Mucosa of descending colon (tissue), 3 donors: ENCODE results near the gene SLIT1. TPM values are rescaled to one million over a fixed set of nuclear protein-coding genes. Genes with fewer than 3 reads are reported as not detected.

ENCODE experiments used
- ATAC-seq: fragments of 200-7000 bp; cut with Tn5 transposase; one replicate; pipeline ENCODE4 v1.9.1; 2020; ENCODE audit warnings: mild to moderate bottlenecking, moderate library complexity
- DNase-seq, 3 donors: peaks; one replicate each; pipeline ENCODE4 v3.0.0-alpha.2; 2020
- H3K36me3 ChIP-seq: fragments of 200-600 bp; one replicate; pipeline ENCODE4 v1.8.0; 2021; ENCODE audit warnings: low read depth, mild to moderate bottlenecking
- H3K4me1 ChIP-seq: fragments of 200-600 bp; one replicate; pipeline ENCODE4 v1.8.0; 2021; ENCODE audit warnings: low read depth, mild to moderate bottlenecking
- H3K4me3 ChIP-seq: fragments of 200-600 bp; one replicate; pipeline ENCODE4 v1.8.0; 2021; ENCODE audit warnings: mild to moderate bottlenecking
- H3K9me3 ChIP-seq: fragments of 200-600 bp; one replicate; pipeline ENCODE4 v1.8.0; 2021; ENCODE audit warnings: mild to moderate bottlenecking
- intact Hi-C, 2 donors: fragments of 100-400 bp; cut with DNase I in 1 of 2; cut with micrococcal nuclease in 1 of 2; formaldehyde crosslinking; loops; one replicate each; pipeline versions ENCODE4 v1.11.0 to v1.11.1; 2022; cut with DNase I, micrococcal nuclease
- total RNA-seq, 3 donors: library from RNA; stranded (reverse); fragmentation: NEBNext Ultra II Directional in 2 of 3; extraction: Animal tissue kit (Norgen Biotek cat#: 25700) in 2 of 3; gene quantifications; one replicate each; pipeline versions ENCODE4 v1.2.1 to v1.2.4, GENCODE V29; 2021 to 2023
- TF ChIP-seq, protein P1 (sequence below): fragments of 200-600 bp; IDR thresholded peaks from one replicate; pipeline ENCODE4 v1.8.0; 2022; ENCODE audit warnings: antibody characterized with exemption, mild to moderate bottlenecking
- donor health status: DM: no; HTN: no; CAD: no; lungs with moderate emphysema.
- donor health status: DM: no; HTN: no; CAD: no.
- donor health status: DM: no; HTN: yes; CAD: no.

SLIT1 gene
- total RNA-seq, 3 donors from 2014 or later, result 0.17 to 1.1 (median 0.24) TPM

DNA sequence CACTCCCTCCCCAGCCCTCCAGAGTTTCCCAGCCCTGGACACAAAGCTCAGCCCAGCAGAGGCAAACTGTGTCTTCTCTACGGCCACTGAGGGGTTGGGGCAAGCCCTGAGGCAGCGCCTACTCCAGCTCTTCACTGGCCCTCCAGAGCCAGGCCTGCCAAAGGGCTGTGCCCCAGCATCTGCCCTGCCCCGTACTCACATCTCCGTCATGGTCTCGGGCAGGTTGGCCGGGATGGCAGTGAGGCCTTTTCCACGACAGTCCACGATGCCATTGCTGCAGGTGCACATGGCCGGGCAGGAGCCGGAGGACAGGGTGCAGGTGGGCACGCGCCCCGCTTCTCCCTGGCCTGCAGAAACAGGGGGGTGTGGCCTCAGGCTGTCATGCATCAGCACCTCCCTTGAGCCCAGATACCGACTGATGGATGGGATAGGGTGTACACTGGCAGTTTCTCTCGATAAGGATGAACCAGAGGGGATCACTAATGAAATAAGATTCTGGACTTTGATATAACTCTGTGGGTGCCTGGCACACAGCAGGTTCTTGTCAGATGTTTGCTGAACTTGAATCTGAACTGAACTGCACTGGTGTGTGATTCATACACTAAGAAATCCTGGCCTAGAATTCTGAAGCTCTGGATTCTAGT is 125.2 kb downstream of the SLIT1 start:
- Histone ChIP-seq H3K4me3 (no peak overlapping the region), H3K36me3 (no peaks in the 10 kb centered on the region), H3K9me3 (no peaks in the 10 kb centered on the region), H3K4me1 (no peaks in the 10 kb centered on the region)
- intact Hi-C loops, result no loop called here
- ATAC-seq (no peak), DNase-seq (no peak)
- TF ChIP-seq, protein P1, sequence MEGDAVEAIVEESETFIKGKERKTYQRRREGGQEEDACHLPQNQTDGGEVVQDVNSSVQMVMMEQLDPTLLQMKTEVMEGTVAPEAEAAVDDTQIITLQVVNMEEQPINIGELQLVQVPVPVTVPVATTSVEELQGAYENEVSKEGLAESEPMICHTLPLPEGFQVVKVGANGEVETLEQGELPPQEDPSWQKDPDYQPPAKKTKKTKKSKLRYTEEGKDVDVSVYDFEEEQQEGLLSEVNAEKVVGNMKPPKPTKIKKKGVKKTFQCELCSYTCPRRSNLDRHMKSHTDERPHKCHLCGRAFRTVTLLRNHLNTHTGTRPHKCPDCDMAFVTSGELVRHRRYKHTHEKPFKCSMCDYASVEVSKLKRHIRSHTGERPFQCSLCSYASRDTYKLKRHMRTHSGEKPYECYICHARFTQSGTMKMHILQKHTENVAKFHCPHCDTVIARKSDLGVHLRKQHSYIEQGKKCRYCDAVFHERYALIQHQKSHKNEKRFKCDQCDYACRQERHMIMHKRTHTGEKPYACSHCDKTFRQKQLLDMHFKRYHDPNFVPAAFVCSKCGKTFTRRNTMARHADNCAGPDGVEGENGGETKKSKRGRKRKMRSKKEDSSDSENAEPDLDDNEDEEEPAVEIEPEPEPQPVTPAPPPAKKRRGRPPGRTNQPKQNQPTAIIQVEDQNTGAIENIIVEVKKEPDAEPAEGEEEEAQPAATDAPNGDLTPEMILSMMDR, result no peak

DNA sequence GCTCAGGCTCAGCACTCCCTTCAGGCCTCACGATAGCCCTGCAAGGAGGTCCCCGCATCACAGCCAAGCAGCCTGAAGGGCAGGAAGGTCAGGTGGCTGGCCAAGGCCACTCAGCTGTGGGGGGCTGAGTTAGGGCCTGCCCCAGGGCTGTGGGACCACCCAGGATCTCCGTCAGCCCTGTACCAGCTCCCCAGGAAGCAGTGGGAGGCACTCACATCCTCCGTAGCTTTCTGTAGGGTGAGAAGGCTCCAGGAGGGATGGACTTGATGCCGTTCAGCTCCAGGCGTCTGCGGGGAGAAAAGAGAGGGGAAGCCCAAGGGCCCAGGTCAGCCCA is 125.9 kb downstream of the SLIT1 start:
- intact Hi-C loops, result no loop called here
- Histone ChIP-seq H3K4me3 (no peak overlapping the region), H3K9me3 (no peaks in the 10 kb centered on the region), H3K36me3 (no peaks in the 10 kb centered on the region), H3K4me1 (no peaks in the 10 kb centered on the region)
- TF ChIP-seq, protein P1, result no peak
- DNase-seq, result no peak
- no peak for ATAC-seq

DNA sequence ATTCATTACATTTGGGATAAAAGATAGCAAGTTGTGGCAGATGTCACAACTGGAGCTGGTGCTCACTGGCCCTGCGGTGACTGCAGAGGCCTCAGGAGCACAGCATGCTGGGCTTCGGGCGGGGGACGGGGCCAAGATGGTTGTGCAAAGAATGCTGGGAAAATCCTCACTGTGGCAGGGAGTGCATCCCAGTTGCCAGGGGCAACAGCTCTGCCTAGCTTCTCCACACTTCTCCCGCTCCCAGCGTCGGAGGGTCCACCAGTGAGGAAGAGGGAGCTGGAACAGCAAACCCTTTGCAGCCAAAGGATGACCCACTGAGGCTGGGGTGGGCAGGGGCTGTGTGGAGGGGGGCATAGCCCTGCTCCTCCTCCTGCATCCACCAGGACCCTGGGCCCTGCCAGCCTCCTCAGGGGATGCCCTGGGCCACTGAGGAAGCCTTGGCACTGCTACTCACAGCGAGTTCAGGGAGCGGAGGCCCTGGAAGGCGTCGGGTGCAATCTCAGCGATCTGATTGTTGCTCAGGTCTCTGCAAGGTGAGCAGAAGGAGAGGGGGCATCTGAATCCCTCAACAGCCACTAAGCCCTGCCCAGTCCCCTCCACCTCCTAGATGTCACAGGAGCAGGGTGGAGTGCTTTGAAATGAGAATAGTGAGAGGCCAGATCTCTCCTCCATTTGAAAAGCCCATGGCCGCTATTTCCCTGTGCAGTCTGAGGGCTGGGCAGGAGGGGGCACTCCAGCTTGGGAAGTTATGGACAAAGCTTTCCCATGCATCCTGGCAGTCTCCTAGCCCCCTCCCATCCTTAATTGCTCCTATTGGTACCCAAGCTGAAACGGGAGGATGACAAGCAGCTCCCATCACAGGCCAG is 126.5 kb downstream of the SLIT1 start:
- no peak overlapping the region for H3K4me3 ChIP-seq
- intact Hi-C loops, result no loop called here
- no peak for ATAC-seq
- no peaks in the 10 kb centered on the region for H3K9me3 ChIP-seq
- TF ChIP-seq, protein P1, result no peak
- no peaks in the 10 kb centered on the region for H3K36me3 ChIP-seq
- DNase-seq, result no peak
- no peaks in the 10 kb centered on the region for H3K4me1 ChIP-seq

DNA sequence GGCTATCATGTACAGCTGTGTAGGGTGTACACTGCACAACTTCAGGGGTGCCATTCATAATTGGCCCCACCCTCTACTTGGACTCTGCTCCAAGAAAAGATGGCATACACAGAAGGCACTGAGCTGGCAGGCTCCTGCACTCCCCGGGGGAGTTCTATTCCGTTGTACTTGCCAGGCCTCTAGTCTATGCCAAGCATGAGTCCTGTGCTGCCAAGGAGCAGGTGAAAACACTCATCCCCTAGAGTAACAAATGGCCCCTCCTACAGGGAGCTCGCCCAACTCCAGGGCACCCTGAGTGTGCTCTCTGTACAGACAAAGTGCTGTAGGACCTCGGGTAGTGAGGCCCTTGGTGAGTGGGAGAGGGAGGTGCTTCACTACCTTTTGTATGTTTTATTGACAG is 127.2 kb downstream of the SLIT1 start:
- TF ChIP-seq, protein P1, result no peak
- Histone ChIP-seq H3K4me3 (no peak overlapping the region), H3K4me1 (no peaks in the 10 kb centered on the region), H3K9me3 (no peaks in the 10 kb centered on the region), H3K36me3 (no peaks in the 10 kb centered on the region)
- DNase-seq (no peak), ATAC-seq (peak; percentile 22)
- intact Hi-C loops, result no loop called here

DNA sequence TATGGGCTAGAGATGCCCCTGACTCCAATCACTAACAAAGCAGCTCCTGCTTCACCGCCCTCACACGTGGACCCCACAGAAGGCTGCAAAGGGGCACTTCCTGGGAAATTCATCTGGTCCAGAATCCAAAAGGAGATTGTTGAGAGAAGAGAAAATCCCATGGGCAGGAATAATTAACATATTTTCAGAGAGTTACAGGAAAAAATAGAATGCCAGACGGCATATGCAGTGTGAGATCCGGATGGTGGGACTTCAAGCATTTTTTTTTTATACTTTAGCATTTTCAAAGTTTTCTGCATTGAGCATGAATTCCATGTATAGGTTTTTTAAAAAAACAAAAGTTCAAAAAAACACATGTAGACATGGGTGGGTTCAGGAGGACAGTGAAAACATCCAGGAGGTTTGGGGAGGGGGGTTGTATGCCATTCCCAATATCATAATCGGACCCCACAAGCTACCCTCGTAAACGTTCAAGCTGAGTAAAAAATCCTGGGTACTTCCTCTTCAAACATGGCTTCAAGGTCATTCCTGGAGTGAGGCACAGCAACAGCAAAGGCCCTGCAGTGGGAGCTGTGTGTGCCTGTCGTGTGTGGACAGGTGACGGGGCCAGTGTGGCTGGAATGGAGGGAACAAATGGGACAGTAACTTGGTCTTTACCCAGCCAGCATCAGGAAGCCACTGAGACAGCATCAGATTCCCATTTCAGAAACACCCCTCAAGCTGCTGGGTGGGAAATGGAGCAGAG is 128.1 kb downstream of the SLIT1 start:
- TF ChIP-seq, protein P1, result no peak
- ATAC-seq, result no peak
- intact Hi-C loops, result no loop called here

More for the DNA sequence above, 128.1 kb downstream of the SLIT1 start:
- H3K36me3 ChIP-seq, result no peaks in the 10 kb centered on the region
- no peaks in the 10 kb centered on the region for H3K4me1 ChIP-seq
- no peaks in the 10 kb centered on the region for H3K9me3 ChIP-seq
- no peak overlapping the region for H3K4me3 ChIP-seq
- DNase-seq, result no peak
